K562 (cell line): ENCODE measurements around the gene PGAP3. TPM values are rescaled to one million over a fixed set of nuclear protein-coding genes. Genes with fewer than 3 reads are reported as not detected.

Source experiments
- ATAC-seq: fragments of 200-7000 bp; cut with Tn5 transposase; 3 replicates; pipeline ENCODE4 v1.9.1; 2020; ENCODE audit warnings: moderate library complexity
- BruUV-seq: library from RNA; stranded (reverse); fragments of 400-500 nt; replicated peaks from 2 replicates; lab custom pipeline; 2021; lab: Mats Ljungman, UMichigan
- CTCF ChIA-PET: fragments of 300-600 bp; formaldehyde crosslinking; extraction: SDS; loops from one replicate; lab custom pipeline; 2021; ENCODE audit warnings: low intra/inter-chr PET ratio; lab: Yijun Ruan, JAX
- POLR2A ChIA-PET: fragments of 300-600, 350-650 bp; sonication (Branson Sonifier 250); formaldehyde crosslinking; extraction: SDS; loops from one replicate; lab custom pipeline; 2021; ENCODE audit warnings: antibody characterized with exemption, inconsistent platforms; lab: Yijun Ruan, JAX
- DNase-seq, 4 experiments: peaks; one replicate each; pipeline versions ENCODE4 v3.0.0 to v3.0.0-alpha.2; 2011 to 2018; ENCODE audit warnings: low spot score in 3 of 4, mixed read lengths in 3 of 4; ENCODE audit errors: extremely low read depth in 1 of 4
- FAIRE-seq: peaks from 2 replicates; lab custom pipeline; 2011; peaks lifted over from hg19 to GRCh38; lab: Jason Lieb, UNC
- H2AFZ ChIP-seq: 2 replicates; pipeline ENCODE4 v1.6.0; 2011; ENCODE audit warnings: low read depth, low read length, control low read depth, inconsistent platforms
- H3K27ac ChIP-seq: fragments of 200-600 bp; 3 replicates; pipeline ENCODE4 v1.8.0; 2011; ENCODE audit warnings: low read depth, mild to moderate bottlenecking, control low read depth, inconsistent platforms, low read length, moderate library complexity, mixed read lengths; ENCODE audit errors: extremely low read depth
- H3K27me3 ChIP-seq, 2 experiments: fragments of 300-600 bp in 1 of 2; 2 replicates in 1 of 2; 3 replicates in 1 of 2; pipeline versions ENCODE4 v1.6.0 to v1.8.0; 2011; ENCODE audit warnings: inconsistent platforms in 2 of 2, low read length in 2 of 2, mild to moderate bottlenecking in 1 of 2, mixed read lengths in 1 of 2, moderate library complexity in 1 of 2; ENCODE audit not compliant: control insufficient read depth in 2 of 2, insufficient read depth in 2 of 2
- H3K36me3 ChIP-seq: fragments of 300-600 bp; 3 replicates; pipeline ENCODE4 v1.8.0; 2011; ENCODE audit warnings: mild to moderate bottlenecking, low read length, inconsistent platforms; ENCODE audit not compliant: control insufficient read depth, insufficient read depth
- H3K4me1 ChIP-seq, 2 experiments: fragments of 200-600 bp in 1 of 2; replicated peaks in 1 of 2; 2 replicates in 1 of 2; 3 replicates in 1 of 2; pipeline versions ENCODE4 v1.5.1 to v1.8.0; 2011; ENCODE audit warnings: inconsistent platforms in 2 of 2, low read length in 2 of 2, mild to moderate bottlenecking in 1 of 2, mixed read lengths in 1 of 2, moderate library complexity in 1 of 2; ENCODE audit not compliant: control insufficient read depth in 2 of 2, insufficient read depth in 2 of 2
- H3K4me2 ChIP-seq: 2 replicates; pipeline ENCODE4 v1.6.1; 2011; ENCODE audit warnings: low read length, control low read depth, inconsistent platforms, mixed read lengths; ENCODE audit not compliant: insufficient read depth
- H3K4me3 ChIP-seq: fragments of 200-600 bp; sonication (generic), shearing (Covaris generic); 2 replicates; pipeline ENCODE4 v1.5.1; 2016; ENCODE audit warnings: control low read depth, inconsistent platforms
- H3K79me2 ChIP-seq: fragments of 200-600 bp; 3 replicates; pipeline ENCODE4 v1.8.0; 2011; ENCODE audit warnings: low read length, inconsistent platforms; ENCODE audit not compliant: control insufficient read depth, insufficient read depth
- H3K9ac ChIP-seq, 2 experiments: 2 replicates each; pipeline versions ENCODE4 v1.6.0 to v1.6.1; 2011; ENCODE audit warnings: low read depth in 2 of 2, low read length in 2 of 2, control low read depth in 1 of 2, inconsistent platforms in 1 of 2, mild to moderate bottlenecking in 1 of 2, mixed read lengths in 1 of 2; ENCODE audit not compliant: insufficient read depth in 1 of 2
- H3K9me1 ChIP-seq: one replicate; pipeline ENCODE4 v1.6.0; 2011; ENCODE audit warnings: inconsistent platforms, mild to moderate bottlenecking, low read length, moderate library complexity; ENCODE audit not compliant: control insufficient read depth, insufficient read depth
- H3K9me3 ChIP-seq: replicated peaks from 2 replicates; pipeline ENCODE4 v1.5.1; 2011; ENCODE audit warnings: low read depth, low read length, inconsistent platforms; ENCODE audit not compliant: control insufficient read depth, insufficient read depth
- H4K20me1 ChIP-seq: replicated peaks from 2 replicates; pipeline ENCODE4 v1.6.1; 2011; ENCODE audit warnings: low read length, inconsistent platforms, mixed read lengths; ENCODE audit not compliant: control insufficient read depth, insufficient read depth
- CBFA2T3 ChIP-seq: fragments of 450-650 bp; IDR thresholded peaks from 2 replicates; pipeline ENCODE4 v1.6.1; 2017
- ETV6 ChIP-seq, 3 experiments: fragments of 150-350 bp in 1 of 3; sonication (generic) in 1 of 3; formaldehyde crosslinking in 1 of 3; IDR thresholded peaks; 2 replicates each; pipeline versions ENCODE4 v1.6.1 to v1.8.0; 2014 to 2022; ENCODE audit warnings: borderline replicate concordance in 2 of 3, low read depth in 2 of 3, antibody characterized with exemption in 1 of 3, low read length in 1 of 3, mild to moderate bottlenecking in 1 of 3, missing genetic modification reagents in 1 of 3
- NFXL1 ChIP-seq: fragments of 450-650 bp; formaldehyde crosslinking; IDR thresholded peaks from 2 replicates; pipeline ENCODE4 v1.4.0; 2021; ENCODE audit warnings: mild to moderate bottlenecking
- RBM25 ChIP-seq: fragments of 200-400 bp; formaldehyde crosslinking; IDR thresholded peaks from 2 replicates; pipeline ENCODE4 v1.6.1; 2018; ENCODE audit warnings: low read length, low read depth, moderate library complexity; ENCODE audit not compliant: severe bottlenecking
- SREBF2 ChIP-seq: sonication (generic); formaldehyde crosslinking; IDR thresholded peaks from 2 replicates; pipeline ENCODE4 v1.4.0; 2020; ENCODE audit warnings: mild to moderate bottlenecking, missing genetic modification reagents
- STAT5A ChIP-seq: IDR thresholded peaks from 2 replicates; pipeline ENCODE4 v1.6.1; 2012; ENCODE audit warnings: low read length, inconsistent platforms, borderline replicate concordance
- TRIM28 ChIP-seq: fragments of 450-650 bp; IDR thresholded peaks from 2 replicates; pipeline ENCODE4 v1.6.1; 2017
- ZBTB7A ChIP-seq: IDR thresholded peaks from 2 replicates; pipeline ENCODE4 v1.6.1; 2011; ENCODE audit warnings: low read depth, mild to moderate bottlenecking, low read length, moderate library complexity, borderline replicate concordance; ENCODE audit not compliant: control insufficient read depth
- WGBS: fragments of 100-300 bp; shearing (Covaris generic); methylation state at CpG from one replicate; pipeline ENCODE4 v1.1.6; 2016; ENCODE audit warnings: low coverage, mixed read lengths; ENCODE audit not compliant: insufficient coverage; ENCODE audit errors: missing lambda C conversion rate; 5-methylcytosine and 5-hydroxymethylcytosine counted together
- in situ Hi-C: fragments of 300-500 bp; cut with MboI; formaldehyde crosslinking; loops from 4 replicates; pipeline ENCODE4 v1.15.0; 2018; ENCODE audit warnings: inconsistent platforms, mixed read lengths
- intact Hi-C: fragments of 100-400 bp; cut with micrococcal nuclease; formaldehyde crosslinking; loops from 2 replicates; pipeline ENCODE4 v1.14.2; 2022
- polyA plus RNA-seq, 8 experiments: library from polyadenylated mRNA; depleted of rRNA in 4 of 8; stranded (reverse) in 5 of 8; unstranded in 3 of 8; fragments of >200 nt; fragmentation: Nextera tagmentation in 2 of 8; fragmentation: Illumina TruSeq in 1 of 8; extraction: Ambion mirVana in 2 of 8; extraction: Trizol in 1 of 8; gene quantifications; 2 replicates each; pipeline versions ENCODE4 v1.2.1 to v1.2.3, GENCODE V29; 2011 to 2014; ENCODE audit warnings: inconsistent platforms in 1 of 8, missing spikeins in 1 of 8
- total RNA-seq, 7 experiments: library from RNA; depleted of rRNA in 6 of 7; stranded (reverse); fragments of >200 nt in 6 of 7; fragmentation: Illumina TruSeq in 2 of 7; extraction: Trizol in 2 of 7; gene quantifications; 2 replicates each; pipeline versions ENCODE4 v1.2.1 to v1.2.3, GENCODE V29; 2011 to 2021; ENCODE audit warnings: low replicate concordance in 1 of 7
- TF ChIP-seq, protein P1 (sequence below): IDR thresholded peaks from 2 replicates; pipeline ENCODE4 v1.6.1; 2016; ENCODE audit warnings: missing genetic modification characterization, missing compliant biosample characterization
- TF ChIP-seq, protein P2 (sequence below): fragments of 450-650 bp; formaldehyde crosslinking; IDR thresholded peaks from 2 replicates; pipeline ENCODE4 v1.4.0; 2020; ENCODE audit warnings: mild to moderate bottlenecking, mixed read lengths
- TF ChIP-seq, protein P3 (sequence below): fragments of 450-650 bp; formaldehyde crosslinking; IDR thresholded peaks from 2 replicates; pipeline ENCODE4 v1.4.0; 2020; ENCODE audit warnings: mild to moderate bottlenecking
- TF ChIP-seq, protein P4 (sequence below): sonication (generic); formaldehyde crosslinking; IDR thresholded peaks from 2 replicates; pipeline ENCODE4 v1.9.0; 2022; ENCODE audit warnings: mild to moderate bottlenecking, missing genetic modification reagents

The PGAP3 gene
- total and polyA plus RNA-seq, 9 of the 15 experiments (the other 6 are each of a cell fraction or from before 2014, with no cell fraction given) = 0.38 to 9.4 (median 4.5) TPM

DNA sequence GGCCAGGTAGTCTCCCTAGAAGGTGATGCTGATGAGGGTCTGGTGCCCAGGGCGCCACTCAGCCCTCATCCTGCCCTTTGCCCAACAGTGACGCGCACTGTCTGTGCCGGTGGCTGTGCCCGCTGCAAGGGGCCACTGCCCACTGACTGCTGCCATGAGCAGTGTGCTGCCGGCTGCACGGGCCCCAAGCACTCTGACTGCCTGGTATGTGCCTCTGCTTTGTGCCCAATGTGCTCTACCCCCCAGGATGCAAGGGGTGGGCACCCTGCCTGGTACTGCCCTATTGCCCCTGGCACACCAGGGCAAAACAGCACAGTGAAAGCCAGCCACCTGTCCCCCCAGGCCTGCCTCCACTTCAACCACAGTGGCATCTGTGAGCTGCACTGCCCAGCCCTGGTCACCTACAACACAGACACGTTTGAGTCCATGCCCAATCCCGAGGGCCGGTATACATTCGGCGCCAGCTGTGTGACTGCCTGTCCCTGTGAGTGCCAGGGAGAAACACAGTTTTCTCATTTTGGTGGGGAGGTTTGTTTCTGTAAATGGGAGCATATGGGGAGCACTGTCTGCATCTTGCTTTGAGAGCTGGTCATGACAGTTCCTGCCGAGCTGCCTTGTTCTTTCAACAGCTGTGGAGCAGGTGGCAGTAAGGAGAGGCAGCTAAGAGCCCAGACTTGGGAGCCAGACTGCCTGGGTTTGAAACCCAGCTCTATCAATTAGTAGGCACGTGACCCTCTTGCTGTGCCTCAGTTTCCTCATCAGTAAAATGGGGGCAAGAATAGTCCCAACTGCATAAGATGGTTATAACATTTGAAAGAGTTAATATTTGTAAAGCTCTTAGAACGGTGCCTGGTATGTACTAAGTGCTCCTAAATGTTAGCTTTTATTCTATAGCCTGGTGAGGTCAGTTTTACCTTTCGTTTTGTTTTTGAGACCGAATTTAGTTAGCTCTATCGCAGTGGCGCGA lies 22.4 kb upstream of the PGAP3 start:
- WGBS = 54% methylated on average over 17 of the region's 20 CpGs
- intact Hi-C loops (no loop called here), in situ Hi-C loops (no loop called here)
- no peaks in the 10 kb centered on the region for H3K9me1 ChIP-seq
- BruUV-seq = no TSS peak
- H4K20me1 ChIP-seq = no peaks in the 10 kb centered on the region; the same call in 1 of the 2 replicates
- TF ChIP-seq CBFA2T3 (no peak), TRIM28 (no peak), NFXL1 (CRISPR knock-in tag) (no peak), ZBTB7A (no peak), ETV6 (IDR thresholded peaks at IDR 0.05; ENCODE audit: borderline replicate concordance in 1 of 2, low read depth in 2 of 2, low read length in 1 of 2) (no peak), ETV6 (CRISPR knock-in tag; IDR thresholded peaks at IDR 0.05; ENCODE audit: borderline replicate concordance) (no peak), SREBF2 (CRISPR knock-in tag) (no peak), STAT5A (no peak), RBM25 (peak; percentile 64)
- TF ChIP-seq, protein P1, sequence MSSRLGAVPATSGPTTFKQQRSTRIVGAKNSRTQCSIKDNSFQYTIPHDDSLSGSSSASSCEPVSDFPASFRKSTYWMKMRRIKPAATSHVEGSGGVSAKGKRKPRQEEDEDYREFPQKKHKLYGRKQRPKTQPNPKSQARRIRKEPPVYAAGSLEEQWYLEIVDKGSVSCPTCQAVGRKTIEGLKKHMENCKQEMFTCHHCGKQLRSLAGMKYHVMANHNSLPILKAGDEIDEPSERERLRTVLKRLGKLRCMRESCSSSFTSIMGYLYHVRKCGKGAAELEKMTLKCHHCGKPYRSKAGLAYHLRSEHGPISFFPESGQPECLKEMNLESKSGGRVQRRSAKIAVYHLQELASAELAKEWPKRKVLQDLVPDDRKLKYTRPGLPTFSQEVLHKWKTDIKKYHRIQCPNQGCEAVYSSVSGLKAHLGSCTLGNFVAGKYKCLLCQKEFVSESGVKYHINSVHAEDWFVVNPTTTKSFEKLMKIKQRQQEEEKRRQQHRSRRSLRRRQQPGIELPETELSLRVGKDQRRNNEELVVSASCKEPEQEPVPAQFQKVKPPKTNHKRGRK = no peak
- TF ChIP-seq, protein P2, sequence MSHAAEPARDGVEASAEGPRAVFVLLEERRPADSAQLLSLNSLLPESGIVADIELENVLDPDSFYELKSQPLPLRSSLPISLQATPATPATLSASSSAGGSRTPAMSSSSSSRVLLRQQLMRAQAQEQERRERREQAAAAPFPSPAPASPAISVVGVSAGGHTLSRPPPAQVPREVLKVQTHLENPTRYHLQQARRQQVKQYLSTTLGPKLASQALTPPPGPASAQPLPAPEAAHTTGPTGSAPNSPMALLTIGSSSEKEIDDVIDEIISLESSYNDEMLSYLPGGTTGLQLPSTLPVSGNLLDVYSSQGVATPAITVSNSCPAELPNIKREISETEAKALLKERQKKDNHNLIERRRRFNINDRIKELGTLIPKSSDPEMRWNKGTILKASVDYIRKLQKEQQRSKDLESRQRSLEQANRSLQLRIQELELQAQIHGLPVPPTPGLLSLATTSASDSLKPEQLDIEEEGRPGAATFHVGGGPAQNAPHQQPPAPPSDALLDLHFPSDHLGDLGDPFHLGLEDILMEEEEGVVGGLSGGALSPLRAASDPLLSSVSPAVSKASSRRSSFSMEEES = peak; percentile 37; the same call in 1 of the 2 replicates
- TF ChIP-seq, protein P3, sequence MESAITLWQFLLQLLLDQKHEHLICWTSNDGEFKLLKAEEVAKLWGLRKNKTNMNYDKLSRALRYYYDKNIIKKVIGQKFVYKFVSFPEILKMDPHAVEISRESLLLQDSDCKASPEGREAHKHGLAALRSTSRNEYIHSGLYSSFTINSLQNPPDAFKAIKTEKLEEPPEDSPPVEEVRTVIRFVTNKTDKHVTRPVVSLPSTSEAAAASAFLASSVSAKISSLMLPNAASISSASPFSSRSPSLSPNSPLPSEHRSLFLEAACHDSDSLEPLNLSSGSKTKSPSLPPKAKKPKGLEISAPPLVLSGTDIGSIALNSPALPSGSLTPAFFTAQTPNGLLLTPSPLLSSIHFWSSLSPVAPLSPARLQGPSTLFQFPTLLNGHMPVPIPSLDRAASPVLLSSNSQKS (CRISPR knock-in tag) = no peak
- TF ChIP-seq, protein P4, sequence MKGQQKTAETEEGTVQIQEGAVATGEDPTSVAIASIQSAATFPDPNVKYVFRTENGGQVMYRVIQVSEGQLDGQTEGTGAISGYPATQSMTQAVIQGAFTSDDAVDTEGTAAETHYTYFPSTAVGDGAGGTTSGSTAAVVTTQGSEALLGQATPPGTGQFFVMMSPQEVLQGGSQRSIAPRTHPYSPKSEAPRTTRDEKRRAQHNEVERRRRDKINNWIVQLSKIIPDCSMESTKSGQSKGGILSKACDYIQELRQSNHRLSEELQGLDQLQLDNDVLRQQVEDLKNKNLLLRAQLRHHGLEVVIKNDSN (CRISPR knock-in tag) = no peak
- 0 out of 5 replicates have a peak, but pooled peaks cover 0 to 5% of the 10 kb centered on the region in 2 experiments for H3K27me3 ChIP-seq
- POLR2A ChIA-PET = interaction anchor here (1.0 to 1.2 kb wide), 3 partner anchors 10 to 14 kb away, joined by 4 to 5 read pairs (median 5); no protein-coding TSS in a partner anchor
- FAIRE-seq (no peak), DNase-seq (no peak), ATAC-seq (no peak)
- H3K4me3 ChIP-seq = no peak overlapping the region
- H3K36me3 ChIP-seq = no peaks in the 10 kb centered on the region
- CTCF ChIA-PET = no interaction called here
- H3K9ac ChIP-seq = 0 out of 4 replicates have a peak overlapping the region, but pooled peaks of 1 of the 2 experiments have one; percentile 59
- no peak overlapping the region for H3K27ac ChIP-seq
- peaks cover 0 to 20% of the 10 kb centered on the region in 2 experiments; a peak in 2 of 5 replicates for H3K4me1 ChIP-seq
- no peak overlapping the region for H2AFZ ChIP-seq
- no peaks in the 10 kb centered on the region for H3K9me3 ChIP-seq
- no peaks in the 10 kb centered on the region for H3K79me2 ChIP-seq
- no peak overlapping the region for H3K4me2 ChIP-seq
